ENCODE results near the gene CDH19.

DNA sequence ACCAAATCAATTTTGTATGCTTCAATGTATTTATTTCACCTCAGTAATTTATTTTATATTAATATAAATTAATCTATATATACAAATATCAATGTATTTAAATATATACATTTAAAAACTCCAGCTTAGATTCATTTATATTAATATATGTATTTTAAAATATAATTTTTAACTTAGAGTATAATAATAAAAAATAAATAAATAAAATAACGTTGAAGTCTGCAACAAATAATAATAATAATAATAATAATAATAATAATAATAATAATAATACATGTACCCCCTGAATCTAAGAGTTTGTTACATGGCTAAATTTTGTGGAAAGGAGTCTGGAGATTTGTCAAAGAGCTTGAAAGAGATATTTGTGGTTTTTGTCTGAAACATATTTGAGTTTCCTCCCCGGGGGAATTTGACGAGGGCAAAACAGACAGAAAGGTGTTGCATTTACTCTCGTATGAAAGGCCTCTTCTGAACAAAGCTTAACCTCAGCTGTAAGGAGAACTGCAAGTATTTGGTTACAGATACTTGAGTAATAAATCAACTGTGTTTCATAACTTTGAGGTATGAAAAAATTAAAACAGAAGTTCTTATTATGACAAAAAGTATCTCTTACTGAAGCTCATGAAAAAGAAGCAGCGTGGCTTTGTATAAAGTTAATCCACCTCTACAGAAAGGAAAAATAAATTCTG lies 93.4 kb downstream of the CDH19 start:
- TF ChIP-seq POLR2A (IDR thresholded peaks at IDR 0.05): no peak
- TF ChIP-seq, protein P1, sequence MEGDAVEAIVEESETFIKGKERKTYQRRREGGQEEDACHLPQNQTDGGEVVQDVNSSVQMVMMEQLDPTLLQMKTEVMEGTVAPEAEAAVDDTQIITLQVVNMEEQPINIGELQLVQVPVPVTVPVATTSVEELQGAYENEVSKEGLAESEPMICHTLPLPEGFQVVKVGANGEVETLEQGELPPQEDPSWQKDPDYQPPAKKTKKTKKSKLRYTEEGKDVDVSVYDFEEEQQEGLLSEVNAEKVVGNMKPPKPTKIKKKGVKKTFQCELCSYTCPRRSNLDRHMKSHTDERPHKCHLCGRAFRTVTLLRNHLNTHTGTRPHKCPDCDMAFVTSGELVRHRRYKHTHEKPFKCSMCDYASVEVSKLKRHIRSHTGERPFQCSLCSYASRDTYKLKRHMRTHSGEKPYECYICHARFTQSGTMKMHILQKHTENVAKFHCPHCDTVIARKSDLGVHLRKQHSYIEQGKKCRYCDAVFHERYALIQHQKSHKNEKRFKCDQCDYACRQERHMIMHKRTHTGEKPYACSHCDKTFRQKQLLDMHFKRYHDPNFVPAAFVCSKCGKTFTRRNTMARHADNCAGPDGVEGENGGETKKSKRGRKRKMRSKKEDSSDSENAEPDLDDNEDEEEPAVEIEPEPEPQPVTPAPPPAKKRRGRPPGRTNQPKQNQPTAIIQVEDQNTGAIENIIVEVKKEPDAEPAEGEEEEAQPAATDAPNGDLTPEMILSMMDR (IDR thresholded peaks at IDR 0.05): no peak

Data from uterus (tissue), 2 donors.